ENCODE results near the gene KMT2E.

DNA sequence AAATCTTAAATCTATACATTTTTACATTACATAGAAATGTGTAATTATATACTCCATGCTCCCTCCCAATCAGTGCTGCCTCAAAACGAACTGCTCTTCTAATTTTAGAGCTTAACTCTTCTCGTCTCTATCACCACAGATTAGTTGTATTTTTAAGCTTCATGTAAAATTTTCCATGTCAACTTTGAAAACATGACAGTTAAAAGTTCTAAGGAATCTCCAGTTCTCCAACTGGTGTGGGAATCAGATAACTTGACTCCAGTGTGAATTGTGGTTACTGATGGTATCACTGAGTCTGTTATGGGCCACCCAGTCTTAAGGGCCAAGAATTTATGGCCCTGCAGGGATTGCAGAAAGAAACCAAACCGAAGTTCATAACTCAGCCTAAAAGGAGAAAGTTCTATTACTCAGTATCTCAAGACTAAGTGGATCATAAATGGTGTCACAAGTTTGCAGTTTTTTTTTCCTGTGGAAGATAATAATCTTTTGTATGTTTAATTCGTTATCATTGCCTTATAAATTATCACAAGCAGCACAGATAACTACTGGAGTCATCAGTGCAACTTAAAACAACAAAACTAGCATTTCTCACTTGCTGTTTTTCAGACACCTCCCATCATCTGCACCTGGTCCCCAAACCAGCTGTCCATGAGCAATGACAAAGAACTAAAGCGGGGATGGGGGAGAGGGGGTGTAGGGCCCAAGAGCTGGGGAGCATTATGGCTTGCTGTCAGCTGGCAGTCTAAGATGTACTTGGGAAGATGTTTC is 31.5 kb upstream of the KMT2E start:
- TF ChIP-seq, protein P1, sequence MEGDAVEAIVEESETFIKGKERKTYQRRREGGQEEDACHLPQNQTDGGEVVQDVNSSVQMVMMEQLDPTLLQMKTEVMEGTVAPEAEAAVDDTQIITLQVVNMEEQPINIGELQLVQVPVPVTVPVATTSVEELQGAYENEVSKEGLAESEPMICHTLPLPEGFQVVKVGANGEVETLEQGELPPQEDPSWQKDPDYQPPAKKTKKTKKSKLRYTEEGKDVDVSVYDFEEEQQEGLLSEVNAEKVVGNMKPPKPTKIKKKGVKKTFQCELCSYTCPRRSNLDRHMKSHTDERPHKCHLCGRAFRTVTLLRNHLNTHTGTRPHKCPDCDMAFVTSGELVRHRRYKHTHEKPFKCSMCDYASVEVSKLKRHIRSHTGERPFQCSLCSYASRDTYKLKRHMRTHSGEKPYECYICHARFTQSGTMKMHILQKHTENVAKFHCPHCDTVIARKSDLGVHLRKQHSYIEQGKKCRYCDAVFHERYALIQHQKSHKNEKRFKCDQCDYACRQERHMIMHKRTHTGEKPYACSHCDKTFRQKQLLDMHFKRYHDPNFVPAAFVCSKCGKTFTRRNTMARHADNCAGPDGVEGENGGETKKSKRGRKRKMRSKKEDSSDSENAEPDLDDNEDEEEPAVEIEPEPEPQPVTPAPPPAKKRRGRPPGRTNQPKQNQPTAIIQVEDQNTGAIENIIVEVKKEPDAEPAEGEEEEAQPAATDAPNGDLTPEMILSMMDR (IDR thresholded peaks at IDR 0.05; ENCODE audit: insufficient read depth, low read depth, low read length): no peak
- TF ChIP-seq EZH2 (IDR thresholded peaks at IDR 0.05; ENCODE audit: insufficient read depth, low read length): no peak
